ENCODE data around the gene BICDL2. TPM values are rescaled to one million over a fixed set of nuclear protein-coding genes. Genes with fewer than 3 reads are reported as not detected.

Gene BICDL2
- total RNA-seq, 4 donors from 2014 or later = 58.4 to 77.6 (median 69.3) TPM

DNA sequence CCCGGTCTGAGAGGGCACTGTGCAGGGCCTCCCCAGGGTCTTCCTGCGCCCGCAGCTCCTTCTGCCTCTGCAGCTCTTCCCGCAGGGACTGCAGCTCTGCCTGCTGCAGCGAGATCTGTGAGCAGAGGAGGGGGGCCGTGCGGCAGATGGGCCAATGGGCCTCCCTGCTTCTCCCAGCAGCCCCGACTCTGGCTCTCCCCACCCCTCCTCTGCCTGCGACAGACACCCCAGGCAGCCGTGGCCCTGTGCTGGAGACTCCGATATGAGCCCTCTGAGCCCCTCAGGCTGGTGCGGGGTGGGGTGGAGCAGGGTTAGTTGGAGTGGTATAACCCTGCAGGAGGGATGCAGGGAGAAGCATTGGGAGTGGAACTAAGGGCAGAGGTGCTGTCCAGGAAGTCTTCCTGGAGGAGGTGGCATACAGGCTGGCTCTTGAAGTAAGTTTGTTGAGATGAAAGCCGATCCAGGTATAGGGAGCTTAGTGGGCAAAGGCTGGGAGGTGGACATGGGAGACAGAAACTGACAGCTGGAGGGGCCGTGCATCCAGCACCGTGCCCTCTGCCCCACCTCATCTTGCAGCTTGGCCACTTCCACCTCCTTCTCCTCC, 7.9 kb downstream of the BICDL2 start:
- 54% methylated on average over 3 of the region's 15 CpGs for WGBS
- DNase-seq (ENCODE audit: low spot score in 2 of 2) = no peak
- Histone ChIP-seq H3K27ac (no peak overlapping the region), H3K4me3 (no peak overlapping the region), H3K4me1 (peaks cover 50% of the 10 kb centered on the region), H3K36me3 (peaks cover 19% of the 10 kb centered on the region), H3K27me3 (peaks cover 31% of the 10 kb centered on the region), H3K9me3 (no peaks in the 10 kb centered on the region)
- no peak for TF ChIP-seq POLR2AphosphoS5 (IDR thresholded peaks at IDR 0.05)
- TF ChIP-seq EP300 (IDR thresholded peaks at IDR 0.05) = no peak
- TF ChIP-seq, protein P1, sequence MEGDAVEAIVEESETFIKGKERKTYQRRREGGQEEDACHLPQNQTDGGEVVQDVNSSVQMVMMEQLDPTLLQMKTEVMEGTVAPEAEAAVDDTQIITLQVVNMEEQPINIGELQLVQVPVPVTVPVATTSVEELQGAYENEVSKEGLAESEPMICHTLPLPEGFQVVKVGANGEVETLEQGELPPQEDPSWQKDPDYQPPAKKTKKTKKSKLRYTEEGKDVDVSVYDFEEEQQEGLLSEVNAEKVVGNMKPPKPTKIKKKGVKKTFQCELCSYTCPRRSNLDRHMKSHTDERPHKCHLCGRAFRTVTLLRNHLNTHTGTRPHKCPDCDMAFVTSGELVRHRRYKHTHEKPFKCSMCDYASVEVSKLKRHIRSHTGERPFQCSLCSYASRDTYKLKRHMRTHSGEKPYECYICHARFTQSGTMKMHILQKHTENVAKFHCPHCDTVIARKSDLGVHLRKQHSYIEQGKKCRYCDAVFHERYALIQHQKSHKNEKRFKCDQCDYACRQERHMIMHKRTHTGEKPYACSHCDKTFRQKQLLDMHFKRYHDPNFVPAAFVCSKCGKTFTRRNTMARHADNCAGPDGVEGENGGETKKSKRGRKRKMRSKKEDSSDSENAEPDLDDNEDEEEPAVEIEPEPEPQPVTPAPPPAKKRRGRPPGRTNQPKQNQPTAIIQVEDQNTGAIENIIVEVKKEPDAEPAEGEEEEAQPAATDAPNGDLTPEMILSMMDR (IDR thresholded peaks at IDR 0.05) = no peak
- TF ChIP-seq POLR2A (IDR thresholded peaks at IDR 0.05) = no peak

DNA sequence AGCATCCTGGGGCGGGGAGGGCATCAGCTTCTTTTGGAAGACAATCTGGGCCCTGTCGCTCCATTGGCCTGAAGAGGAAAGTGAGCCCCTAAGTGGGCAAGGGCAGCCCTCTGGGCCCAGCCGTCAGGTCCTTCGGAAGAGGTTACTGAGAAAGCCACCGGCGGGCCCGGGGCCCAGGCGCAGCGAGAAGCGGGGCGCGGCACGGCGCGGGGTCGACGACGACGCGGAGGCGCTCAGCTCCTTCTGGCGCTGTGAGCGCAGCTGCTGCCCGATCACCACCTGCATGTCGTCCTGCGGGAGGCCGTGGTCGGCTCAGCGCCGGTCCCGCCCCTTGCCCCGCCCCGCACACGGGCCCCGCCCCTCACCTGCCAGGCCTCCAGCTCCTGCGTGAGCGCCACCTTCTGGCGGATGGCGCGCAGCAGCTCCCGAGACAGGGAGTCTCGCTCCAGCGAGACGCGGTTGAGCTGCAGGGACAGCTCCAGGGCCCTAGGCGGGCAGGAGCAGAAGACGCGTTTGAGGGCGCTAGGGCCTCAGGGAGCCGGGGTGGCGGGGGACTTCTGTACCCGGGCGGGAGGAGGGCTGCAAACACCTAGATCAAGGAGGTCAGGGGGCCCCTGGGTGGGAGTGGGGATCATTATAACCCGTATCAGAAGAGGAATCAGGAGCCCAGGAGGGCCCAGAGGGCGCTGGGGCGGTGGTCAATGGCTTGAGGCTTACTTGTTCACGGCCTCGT, 8.6 kb downstream of the BICDL2 start:
- H3K36me3 ChIP-seq = peaks cover 19% of the 10 kb centered on the region
- no peak for TF ChIP-seq POLR2AphosphoS5 (IDR thresholded peaks at IDR 0.05)
- TF ChIP-seq, protein P1 (IDR thresholded peaks at IDR 0.05) = peak; percentile 15 to 97
- DNase-seq (ENCODE audit: low spot score in 2 of 2) = peak in 1 of 2 donors; percentile 79
- H3K9me3 ChIP-seq = no peaks in the 10 kb centered on the region
- no peak overlapping the region for H3K27ac ChIP-seq
- peaks cover 55% of the 10 kb centered on the region for H3K4me1 ChIP-seq
- 17% methylated on average over 4 of the region's 58 CpGs for WGBS
- H3K4me3 ChIP-seq = peak overlapping the region; percentile 13
- H3K27me3 ChIP-seq = peaks cover 24% of the 10 kb centered on the region

DNA sequence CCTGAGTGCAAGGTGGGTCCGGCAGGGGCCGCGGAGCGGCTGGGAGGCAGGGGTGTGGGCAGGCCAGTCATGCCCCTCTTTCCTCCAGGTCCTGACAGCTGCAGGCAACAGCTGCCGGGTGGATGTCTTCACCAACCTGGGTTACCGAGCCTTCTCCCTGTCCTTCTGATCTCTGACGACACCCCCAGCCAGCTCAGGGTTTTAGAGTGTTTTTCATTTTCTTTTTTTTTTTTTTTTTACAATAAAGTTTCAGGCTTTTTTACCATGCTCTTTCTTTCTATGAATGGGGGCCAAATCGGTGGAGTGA, 9.3 kb downstream of the BICDL2 start:
- TF ChIP-seq, protein P1 (IDR thresholded peaks at IDR 0.05) = no peak
- TF ChIP-seq POLR2AphosphoS5 (IDR thresholded peaks at IDR 0.05) (no peak), EP300 (IDR thresholded peaks at IDR 0.05) (no peak), POLR2A (IDR thresholded peaks at IDR 0.05) (no peak)
- WGBS = 86% methylated on average over 8 of the region's 8 CpGs
- Histone ChIP-seq H3K27ac (no peak overlapping the region), H3K27me3 (peaks cover 21% of the 10 kb centered on the region), H3K36me3 (peaks cover 19% of the 10 kb centered on the region), H3K4me1 (peaks cover 61% of the 10 kb centered on the region), H3K4me3 (no peak overlapping the region), H3K9me3 (no peaks in the 10 kb centered on the region)
- DNase-seq (ENCODE audit: low spot score in 2 of 2) = no peak

DNA sequence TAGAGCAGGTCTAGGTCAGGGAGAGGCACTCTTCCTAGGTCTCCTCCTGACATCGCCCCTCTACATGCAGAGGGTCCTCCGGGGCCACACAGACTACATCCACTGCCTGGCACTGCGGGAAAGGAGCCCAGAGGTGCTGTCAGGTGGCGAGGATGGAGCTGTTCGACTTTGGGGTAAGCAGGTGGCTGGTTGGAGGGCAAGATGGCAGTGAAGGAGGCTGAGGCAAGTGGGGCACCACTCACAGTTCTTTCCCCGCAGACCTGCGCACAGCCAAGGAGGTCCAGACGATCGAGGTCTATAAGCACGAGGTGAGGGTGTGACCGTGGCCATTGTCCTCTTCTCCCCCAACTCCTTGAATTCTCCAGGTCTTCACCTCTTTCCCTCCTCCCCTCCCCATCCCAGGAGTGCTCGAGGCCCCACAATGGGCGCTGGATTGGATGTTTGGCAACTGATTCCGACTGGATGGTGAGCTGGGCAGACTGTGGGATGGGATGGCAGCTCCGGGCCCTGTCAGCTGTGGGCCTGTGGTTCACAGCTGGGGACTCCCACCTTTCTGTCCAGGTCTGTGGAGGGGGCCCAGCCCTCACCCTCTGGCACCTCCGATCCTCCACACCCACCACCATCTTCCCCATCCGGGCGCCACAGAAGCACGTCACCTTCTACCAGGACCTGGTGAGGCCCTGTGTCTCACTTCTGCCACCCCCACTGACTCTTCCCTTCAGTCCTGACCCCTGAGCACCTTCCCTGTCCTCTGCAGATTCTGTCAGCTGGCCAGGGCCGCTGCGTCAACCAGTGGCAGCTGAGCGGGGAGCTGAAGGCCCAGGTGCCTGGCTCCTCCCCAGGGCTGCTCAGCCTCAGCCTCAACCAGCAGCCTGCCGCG, 9.9 kb downstream of the BICDL2 start:
- Histone ChIP-seq H3K4me1 (peaks cover 63% of the 10 kb centered on the region), H3K27me3 (peaks cover 21% of the 10 kb centered on the region), H3K4me3 (no peak overlapping the region), H3K9me3 (no peaks in the 10 kb centered on the region), H3K36me3 (peaks cover 19% of the 10 kb centered on the region), H3K27ac (no peak overlapping the region)
- no peak for TF ChIP-seq POLR2A (IDR thresholded peaks at IDR 0.05)
- TF ChIP-seq EP300 (IDR thresholded peaks at IDR 0.05) = no peak
- no peak for TF ChIP-seq POLR2AphosphoS5 (IDR thresholded peaks at IDR 0.05)
- TF ChIP-seq, protein P1 (IDR thresholded peaks at IDR 0.05) = no peak
- 94% methylated on average over 21 of the region's 24 CpGs for WGBS
- DNase-seq (ENCODE audit: low spot score in 2 of 2) = no peak

DNA sequence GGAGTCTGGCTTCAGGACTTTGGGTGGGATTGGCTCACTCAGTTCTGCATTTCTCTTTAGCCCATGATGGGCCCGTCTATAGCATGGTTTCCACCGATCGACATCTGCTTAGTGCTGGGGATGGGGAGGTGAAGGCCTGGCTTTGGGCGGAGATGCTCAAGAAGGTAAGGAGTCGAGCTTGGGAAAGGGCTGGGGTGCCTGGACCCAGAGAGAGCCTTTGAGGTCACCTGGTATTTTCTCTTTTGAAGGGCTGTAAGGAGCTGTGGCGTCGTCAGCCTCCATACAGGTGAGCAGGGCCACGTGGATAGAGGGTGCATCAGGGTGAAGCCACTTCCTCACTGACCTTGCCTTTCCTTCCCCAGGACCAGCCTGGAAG, 10.8 kb downstream of the BICDL2 start:
- H3K36me3 ChIP-seq = peaks cover 19% of the 10 kb centered on the region
- H3K4me3 ChIP-seq = no peak overlapping the region
- H3K27me3 ChIP-seq = peaks cover 17% of the 10 kb centered on the region
- no peak for TF ChIP-seq POLR2AphosphoS5 (IDR thresholded peaks at IDR 0.05)
- TF ChIP-seq, protein P1 (IDR thresholded peaks at IDR 0.05) = no peak
- no peak for DNase-seq (ENCODE audit: low spot score in 2 of 2)
- no peak overlapping the region for H3K27ac ChIP-seq
- no peaks in the 10 kb centered on the region for H3K9me3 ChIP-seq
- peaks cover 65% of the 10 kb centered on the region for H3K4me1 ChIP-seq
- 90% methylated on average over 8 of the region's 8 CpGs for WGBS

Data from suprapubic skin (tissue), 4 donors.